GM13976 (cell line): ENCODE results near the gene GJB3.
"Not testable (repeated sequence)": the region's sequence is repeated elsewhere in the genome, so short reads cannot be mapped to it uniquely, and the experiment has no call there.

Experiments
- DNase-seq: peaks from one replicate; pipeline ENCODE4 v3.0.0; 2012; ENCODE audit warnings: low spot score
- CTCF ChIP-seq: IDR thresholded peaks from 2 replicates; pipeline ENCODE4 v1.5.1; 2012; ENCODE audit warnings: borderline replicate concordance, mild to moderate bottlenecking; ENCODE audit not compliant: insufficient read depth; ENCODE audit errors: extremely low read depth, missing control alignments, control extremely low read depth
- in situ Hi-C: fragments of 300-500 bp; cut with MboI; formaldehyde crosslinking; loops from one replicate; pipeline ENCODE4 v1.12.0; 2022; ENCODE audit warnings: low sequenced_read_pairs, mixed read lengths, inconsistent platforms; ENCODE audit not compliant: unreplicated experiment

GJB3 gene

GRCh38 chr1:34768856-34769255 lies 12.2 kb upstream of the GJB3 start:
- in situ Hi-C loops: no loop called here
- no peak for DNase-seq
- TF ChIP-seq CTCF: no peak

- in situ Hi-C loops: no loop called here
- TF ChIP-seq CTCF: no peak
- no peak for DNase-seq
Measured at GRCh38 chr1:34770891-34771504, 10.0 kb upstream of the GJB3 start.

- in situ Hi-C loops: no loop called here
- DNase-seq: no peak
- TF ChIP-seq CTCF: no peak
Measured at GRCh38 chr1:34771573-34772371, 9.2 kb upstream of the GJB3 start.

GRCh38 chr1:34773114-34773513 lies 7.9 kb upstream of the GJB3 start:
- DNase-seq, in situ Hi-C loops: not testable (repeated sequence)

- no peak for DNase-seq
- TF ChIP-seq CTCF: no peak
- in situ Hi-C loops: no loop called here
Measured at GRCh38 chr1:34774957-34775356, 6.1 kb upstream of the GJB3 start.

DNA sequence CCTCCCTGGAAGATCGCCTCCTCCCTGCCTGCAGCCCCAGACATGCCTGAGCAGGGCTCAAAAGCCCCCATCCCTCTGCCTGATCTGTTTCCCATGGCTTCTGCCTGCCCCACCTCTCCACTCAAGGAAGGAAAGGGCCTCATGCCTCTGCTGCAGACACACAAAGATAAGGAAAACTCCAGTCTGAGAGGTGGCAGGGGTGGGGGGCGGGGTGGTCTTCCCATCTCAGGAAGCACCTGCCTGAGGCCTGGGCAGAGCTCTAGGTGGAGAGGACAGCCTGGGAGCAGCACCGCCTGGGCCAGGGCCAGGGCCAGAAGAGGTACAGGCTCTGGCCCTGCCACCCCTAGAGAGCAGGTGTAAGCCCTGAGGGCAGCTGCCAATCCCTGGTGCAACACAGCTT lies 4.1 kb upstream of the GJB3 start:
- DNase-seq: no peak
- in situ Hi-C loops: no loop called here
- no peak for TF ChIP-seq CTCF
